RWPE2 (cell line): ENCODE measurements around the gene ZMIZ1.
A peak's percentile ranks its signal among the peaks of the same experiment; 100 is the strongest.

Experiments
- ATAC-seq: fragments of 200-7000 bp; cut with Tn5 transposase; 3 replicates; pipeline ENCODE4 v1.9.1; 2021; ENCODE audit warnings: low read depth
- DNase-seq: peaks from one replicate; pipeline ENCODE4 v3.0.0-alpha.2; 2020; ENCODE audit warnings: low spot score
- H3K27ac ChIP-seq: fragments of 450-650 bp; 2 replicates; pipeline ENCODE4 v1.5.1; 2017; ENCODE audit warnings: mild to moderate bottlenecking; ENCODE audit not compliant: poor library complexity, severe bottlenecking
- H3K27me3 ChIP-seq: fragments of 250-450 bp; sonication (Bioruptor Pico); 2 replicates; pipeline ENCODE4 v1.5.1; 2021; ENCODE audit warnings: mild to moderate bottlenecking, moderate library complexity; ENCODE audit not compliant: insufficient read depth, poor library complexity, severe bottlenecking
- H3K36me3 ChIP-seq: fragments of 250-450 bp; sonication (Bioruptor Pico); 2 replicates; pipeline ENCODE4 v1.5.1; 2020; ENCODE audit warnings: low read depth, mild to moderate bottlenecking, moderate library complexity
- H3K4me1 ChIP-seq: fragments of 250-450 bp; sonication (Bioruptor Pico); 2 replicates; pipeline ENCODE4 v1.5.1; 2021; ENCODE audit warnings: mild to moderate bottlenecking, moderate library complexity; ENCODE audit not compliant: insufficient read depth, poor library complexity, severe bottlenecking
- H3K4me3 ChIP-seq: fragments of 250-450 bp; sonication (Bioruptor Pico); 2 replicates; pipeline ENCODE4 v1.5.1; 2021; ENCODE audit warnings: mild to moderate bottlenecking, moderate library complexity; ENCODE audit not compliant: severe bottlenecking
- H3K9me3 ChIP-seq: fragments of 250-450 bp; sonication (Bioruptor Pico); 2 replicates; pipeline ENCODE4 v1.5.1; 2021; ENCODE audit warnings: mild to moderate bottlenecking, moderate library complexity; ENCODE audit not compliant: severe bottlenecking
- CTCF ChIP-seq: fragments of 450-650 bp; IDR thresholded peaks from one replicate; pipeline ENCODE4 v1.5.1; 2017; ENCODE audit warnings: mild to moderate bottlenecking, moderate library complexity; ENCODE audit not compliant: poor library complexity, severe bottlenecking

Gene ZMIZ1

GRCh38 chr10:79260811-79261740 lies 192.3 kb downstream of the ZMIZ1 start:
- Histone ChIP-seq H3K27ac (no peak overlapping the region), H3K36me3 (no peaks in the 10 kb centered on the region), H3K4me1 (peaks cover 26% of the 10 kb centered on the region), H3K4me3 (no peak overlapping the region), H3K27me3 (no peaks in the 10 kb centered on the region), H3K9me3 (no peaks in the 10 kb centered on the region)
- no peak for TF ChIP-seq CTCF
- DNase-seq (no peak), ATAC-seq (no peak)

- no peak overlapping the region for H3K4me3 ChIP-seq
- TF ChIP-seq CTCF: no peak
- H3K27ac ChIP-seq: no peak overlapping the region
- ATAC-seq (no peak), DNase-seq (no peak)
- H3K4me1 ChIP-seq: peaks cover 36% of the 10 kb centered on the region
- H3K36me3 ChIP-seq: no peaks in the 10 kb centered on the region
- H3K27me3 ChIP-seq: no peaks in the 10 kb centered on the region
- H3K9me3 ChIP-seq: no peaks in the 10 kb centered on the region
Measured at GRCh38 chr10:79262131-79262530, 193.4 kb downstream of the ZMIZ1 start.

GRCh38 chr10:79262959-79263746 lies 194.4 kb downstream of the ZMIZ1 start:
- no peak for TF ChIP-seq CTCF

GRCh38 chr10:79263939-79264338 lies 195.2 kb downstream of the ZMIZ1 start:
- Histone ChIP-seq H3K4me1 (peaks cover 52% of the 10 kb centered on the region), H3K9me3 (no peaks in the 10 kb centered on the region), H3K27me3 (no peaks in the 10 kb centered on the region), H3K4me3 (no peak overlapping the region), H3K27ac (peak overlapping the region; percentile 71), H3K36me3 (no peaks in the 10 kb centered on the region)
- TF ChIP-seq CTCF: no peak
- no peak for DNase-seq
- no peak for ATAC-seq

More at GRCh38 chr10:79262959-79263746, 194.4 kb downstream of the ZMIZ1 start:
- peaks cover 44% of the 10 kb centered on the region for H3K4me1 ChIP-seq
- H3K36me3 ChIP-seq: no peaks in the 10 kb centered on the region
- no peaks in the 10 kb centered on the region for H3K27me3 ChIP-seq
- no peak overlapping the region for H3K4me3 ChIP-seq
- H3K9me3 ChIP-seq: no peaks in the 10 kb centered on the region
- no peak for DNase-seq
- no peak overlapping the region for H3K27ac ChIP-seq
- no peak for ATAC-seq
